ENCODE measurements around the gene NCOA5.

- TF ChIP-seq CTCF (IDR thresholded peaks at IDR 0.05) (no peak), POLR2A (IDR thresholded peaks at IDR 0.05) (no peak)
Observed at GRCh38 chr20:46047821-46048220, 41.9 kb downstream of the NCOA5 start.
